OCI-LY3 (cell line): ENCODE data around the gene NPFF.

ENCODE experiments used
- H2AFZ ChIP-seq: fragments of 200-600, 300-600 bp; shearing (Covaris generic); 2 replicates; pipeline ENCODE4 v1.6.0; 2014; ENCODE audit warnings: antibody characterized with exemption, low read depth, low read length
- H3K27ac ChIP-seq: fragments of 200-600, 300-600 bp; sonication (generic); 2 replicates; pipeline ENCODE4 v1.5.1; 2014; ENCODE audit warnings: mild to moderate bottlenecking, low read length, moderate library complexity, mixed read lengths
- H3K27me3 ChIP-seq: fragments of 200-600, 300-600 bp; sonication (generic); 2 replicates; pipeline ENCODE4 v1.6.1; 2014; ENCODE audit warnings: low read depth, low read length, mixed read lengths
- H3K36me3 ChIP-seq: fragments of 200-600, 300-600 bp; sonication (generic); replicated peaks from 2 replicates; pipeline ENCODE3; 2014; ENCODE audit warnings: low read depth, low read length, mixed read lengths
- H3K4me1 ChIP-seq: fragments of 300-600, 200-600 bp; sonication (generic); 2 replicates; pipeline ENCODE4 v1.6.1; 2014; ENCODE audit warnings: low read length, mixed read lengths
- H3K4me2 ChIP-seq: fragments of 200-600, 300-600 bp; sonication (generic); 2 replicates; pipeline ENCODE4 v1.6.1; 2014; ENCODE audit warnings: low read length, mixed read lengths
- H3K4me3 ChIP-seq: fragments of 300-600, 200-600 bp; sonication (generic); 2 replicates; pipeline ENCODE4 v1.5.1; 2014; ENCODE audit warnings: antibody characterized with exemption, mild to moderate bottlenecking, low read length, moderate library complexity
- H3K79me2 ChIP-seq: fragments of 300-600, 200-600 bp; shearing (Covaris generic); 2 replicates; pipeline ENCODE4 v1.6.1; 2014; ENCODE audit warnings: mild to moderate bottlenecking, low read length, mixed read lengths
- H3K9ac ChIP-seq: fragments of 300-600, 200-600 bp; shearing (Covaris generic); 2 replicates; pipeline ENCODE4 v1.6.0; 2014; ENCODE audit warnings: mild to moderate bottlenecking, low read length, moderate library complexity
- H3K9me3 ChIP-seq: fragments of 200-600, 300-600 bp; shearing (Covaris generic); 2 replicates; pipeline ENCODE4 v1.6.1; 2014; ENCODE audit warnings: low read length, mixed read lengths; ENCODE audit not compliant: insufficient read depth
- H4K20me1 ChIP-seq: fragments of 200-600, 300-600 bp; sonication (generic); 2 replicates; pipeline ENCODE4 v1.6.1; 2016; ENCODE audit warnings: low read length, mixed read lengths; ENCODE audit not compliant: insufficient read depth
- CTCF ChIP-seq: fragments of 200-600, 300-600 bp; sonication (generic); IDR thresholded peaks from 2 replicates; pipeline ENCODE4 v1.5.1; 2014; ENCODE audit warnings: antibody characterized with exemption, low read length, low read depth
- EZH2phosphoT487 ChIP-seq: fragments of 200-600 bp; shearing (Covaris generic); IDR thresholded peaks from 2 replicates; pipeline ENCODE4 v1.6.1; 2018; ENCODE audit warnings: antibody characterized with exemption, mixed run types, low read depth

NPFF gene

GRCh38 chr12:53461059-53461458 is 46.2 kb downstream of the NPFF start:
- Histone ChIP-seq H3K4me2 (no peak overlapping the region), H3K4me1 (no peaks in the 10 kb centered on the region), H3K27ac (no peak overlapping the region), H3K4me3 (no peak overlapping the region), H4K20me1 (peaks cover 63% of the 10 kb centered on the region), H3K27me3 (no peaks in the 10 kb centered on the region), H3K36me3 (peaks cover 87% of the 10 kb centered on the region), H3K9ac (no peak overlapping the region), H3K9me3 (no peaks in the 10 kb centered on the region), H2AFZ (no peak overlapping the region), H3K79me2 (peaks cover 87% of the 10 kb centered on the region)
- TF ChIP-seq CTCF (no peak), EZH2phosphoT487 (no peak)

GRCh38 chr12:53459097-53459496 is 48.2 kb downstream of the NPFF start:
- Histone ChIP-seq H3K4me1 (peaks cover 2% of the 10 kb centered on the region), H4K20me1 (peaks cover 61% of the 10 kb centered on the region), H3K9me3 (no peaks in the 10 kb centered on the region), H3K4me3 (no peak overlapping the region), H3K36me3 (peaks cover 88% of the 10 kb centered on the region), H3K27me3 (no peaks in the 10 kb centered on the region), H3K79me2 (peaks cover 90% of the 10 kb centered on the region), H3K4me2 (no peak overlapping the region), H2AFZ (no peak overlapping the region), H3K9ac (no peak overlapping the region), H3K27ac (no peak overlapping the region)
- TF ChIP-seq CTCF (no peak), EZH2phosphoT487 (no peak)
